HFF-Myc (cell line): Measurements from ENCODE around the gene CNEP1R1.

ENCODE experiments used
- DNase-seq: peaks from one replicate; pipeline ENCODE4 v3.0.0-alpha.2; 2011; ENCODE audit warnings: low read depth; ENCODE audit errors: extremely low read depth
- H3K4me3 ChIP-seq: replicated peaks from 2 replicates; pipeline ENCODE4 v1.5.1; 2011; ENCODE audit warnings: low read depth, mild to moderate bottlenecking, control low read depth, low read length
- CTCF ChIP-seq: IDR thresholded peaks from 2 replicates; pipeline ENCODE4 v1.5.1; 2012; ENCODE audit warnings: mild to moderate bottlenecking, low read depth, low read length, control low read depth; ENCODE audit errors: missing control alignments

Gene CNEP1R1

GRCh38 chr16:50035468-50035992, 10.5 kb downstream of the CNEP1R1 start:
- no peak for DNase-seq
- no peak for TF ChIP-seq CTCF
- H3K4me3 ChIP-seq: no peak overlapping the region

- TF ChIP-seq CTCF: no peak
- DNase-seq: no peak
- no peak overlapping the region for H3K4me3 ChIP-seq
These were observed 11.4 kb downstream of the CNEP1R1 start for GRCh38 chr16:50036426-50036825.

GRCh38 chr16:50037662-50038220, 12.7 kb downstream of the CNEP1R1 start:
- DNase-seq: no peak
- H3K4me3 ChIP-seq: no peak overlapping the region
- TF ChIP-seq CTCF: no peak

GRCh38 chr16:50038286-50038685, 13.3 kb downstream of the CNEP1R1 start:
- H3K4me3 ChIP-seq: no peak overlapping the region
- no peak for TF ChIP-seq CTCF
- no peak for DNase-seq

- no peak for DNase-seq
- TF ChIP-seq CTCF: no peak
- no peak overlapping the region for H3K4me3 ChIP-seq
These were observed 13.9 kb downstream of the CNEP1R1 start for GRCh38 chr16:50038756-50039529.

- no peak for TF ChIP-seq CTCF
- H3K4me3 ChIP-seq: no peak overlapping the region
- DNase-seq: no peak
These were observed 15.0 kb downstream of the CNEP1R1 start for GRCh38 chr16:50040018-50040417.
